Psoas muscle (tissue), 8 donors: Measurements from ENCODE around the gene NSUN2. TPM values are rescaled to one million over a fixed set of nuclear protein-coding genes. Genes with fewer than 3 reads are reported as not detected.

ENCODE experiments used
- ATAC-seq, 4 donors: fragments of 200-7000 bp; cut with Tn5 transposase; one replicate each; pipeline ENCODE4 v1.9.1; 2020; ENCODE audit warnings: moderate library complexity in 3 of 4, mild to moderate bottlenecking in 2 of 4
- DNase-seq, 2 donors: peaks; one replicate each; pipeline ENCODE4 v3.0.0-alpha.2; 2020
- H3K27ac ChIP-seq: fragments of 200-600 bp; one replicate; pipeline ENCODE4 v1.8.0; 2022
- H3K27me3 ChIP-seq, 3 donors: fragments of 200-600 bp in 1 of 3; one replicate each; pipeline versions ENCODE4 v1.6.1 to v1.8.0; 2013 to 2022; ENCODE audit warnings: low read length in 2 of 3, mild to moderate bottlenecking in 2 of 3, moderate library complexity in 1 of 3; ENCODE audit not compliant: insufficient read depth in 3 of 3
- H3K36me3 ChIP-seq, 2 donors: fragments of 200-600 bp in 1 of 2; one replicate each; pipeline versions ENCODE4 v1.6.1 to v1.8.0; 2013 to 2022; ENCODE audit warnings: low read depth in 1 of 2, mild to moderate bottlenecking in 1 of 2, moderate library complexity in 1 of 2; ENCODE audit not compliant: insufficient read depth in 1 of 2
- H3K4me1 ChIP-seq: fragments of 200-600 bp; one replicate; pipeline ENCODE4 v1.8.0; 2022
- H3K4me3 ChIP-seq: fragments of 200-600 bp; one replicate; pipeline ENCODE4 v1.8.0; 2022; ENCODE audit warnings: mild to moderate bottlenecking
- H3K9me3 ChIP-seq: fragments of 200-600 bp; one replicate; pipeline ENCODE4 v1.8.0; 2022
- WGBS, 3 donors: extraction: QIAGEN DNeasy Blood & Tissue Kit; methylation state at CpG; one replicate each; pipeline versions ENCODE4 v1.1.6 to v1.1.7; 2013; 5-methylcytosine and 5-hydroxymethylcytosine counted together
- intact Hi-C, 2 donors: fragments of 100-400 bp; cut with DNase I; formaldehyde crosslinking; loops; one replicate each; pipeline versions ENCODE4 v1.11.0 to v1.14.2; 2022
- long read RNA-seq, 2 donors: library from polyadenylated mRNA; unstranded; transcript quantifications; one replicate each; pipeline ENCODE4 v2.0.0, GENCODE V29; 2021
- polyA plus RNA-seq, 3 donors: library from polyadenylated mRNA; stranded (reverse); fragments of 200-250 nt; gene quantifications; one replicate each; pipeline ENCODE4 v1.2.3, GENCODE V29; 2013
- total RNA-seq, 4 donors: library from RNA; stranded (reverse); fragmentation: NEBNext Ultra II Directional in 2 of 4; extraction: Animal tissue kit (Norgen Biotek cat#: 25700) in 2 of 4; gene quantifications; one replicate each; pipeline versions ENCODE4 v1.2.1 to v1.2.4, GENCODE V29; 2021 to 2023
- TF ChIP-seq, protein P1 (sequence below): fragments of 200-600 bp; IDR thresholded peaks from one replicate; pipeline ENCODE4 v1.8.0; 2022; ENCODE audit warnings: antibody characterized with exemption
- donor health status: healthy with polysubstance abuse.
- donor health status: DM: no; HTN: no; CAD: no; lungs with moderate emphysema.
- donor health status: Bipolar disorder and iron deficiency.
- donor health status: healthy.
- donor health status: DM: yes; HTN: yes; CAD: no.
- donor health status: DM: no; HTN: no; CAD: no.
- donor health status: DM: no; HTN: no; CAD: no.
- donor health status: DM: yes; HTN: yes; CAD: no.

NSUN2 gene
- 10 to 100 TPM; 30.6 to 53.9 (median 50.6) TPM for total RNA-seq
- 10 to 100 TPM; 36.4 to 80.9 (median 56.2) TPM for polyA plus RNA-seq
- long read RNA-seq, donor 1, transcript NSUN2-201 (19 exons, 3,303 nt): major isoform, 71 of 83 reads
- long read RNA-seq, donor 1, partial matches to known transcripts: 1 of 83 reads
- long read RNA-seq, donor 1, other reads (novel, unspliced or antisense): 6 of 83 reads
- long read RNA-seq, donor 2, transcript NSUN2-206 (18 exons, 2,619 nt): minor isoform, 5 of 138 reads
- long read RNA-seq, donor 2, transcript NSUN2-201 (19 exons, 3,303 nt): major isoform, 104 of 138 reads
- long read RNA-seq, donor 2, partial matches to known transcripts: 6 of 138 reads
- long read RNA-seq, donor 2, other reads (novel, unspliced or antisense): 22 of 138 reads

- peak; percentile 90 to 95 for DNase-seq
- Histone ChIP-seq H3K4me1 (peaks cover 17% of the 10 kb centered on the region), H3K36me3 (peaks cover 3 to 40% of the 10 kb centered on the region in 2 donors), H3K27ac (peak within 1 kb of the TSS; percentile 98), H3K27me3 (no peaks in the 10 kb centered on the region), H3K9me3 (no peaks in the 10 kb centered on the region), H3K4me3 (peak within 1 kb of the TSS; percentile 79)
- ATAC-seq: peak; percentile 97 to 98 (median 97)
- WGBS, 3 donors: 0 to 1% (median 0%) methylated on average over 50 to 66 of the region's 66 CpGs
- intact Hi-C loops: loop anchor here (2.0 to 10.0 kb wide), 5 partner anchors 79 to 202 kb away; partner anchors contain the start of gene TENT4A (in 2 of the 2)
- TF ChIP-seq, protein P1, sequence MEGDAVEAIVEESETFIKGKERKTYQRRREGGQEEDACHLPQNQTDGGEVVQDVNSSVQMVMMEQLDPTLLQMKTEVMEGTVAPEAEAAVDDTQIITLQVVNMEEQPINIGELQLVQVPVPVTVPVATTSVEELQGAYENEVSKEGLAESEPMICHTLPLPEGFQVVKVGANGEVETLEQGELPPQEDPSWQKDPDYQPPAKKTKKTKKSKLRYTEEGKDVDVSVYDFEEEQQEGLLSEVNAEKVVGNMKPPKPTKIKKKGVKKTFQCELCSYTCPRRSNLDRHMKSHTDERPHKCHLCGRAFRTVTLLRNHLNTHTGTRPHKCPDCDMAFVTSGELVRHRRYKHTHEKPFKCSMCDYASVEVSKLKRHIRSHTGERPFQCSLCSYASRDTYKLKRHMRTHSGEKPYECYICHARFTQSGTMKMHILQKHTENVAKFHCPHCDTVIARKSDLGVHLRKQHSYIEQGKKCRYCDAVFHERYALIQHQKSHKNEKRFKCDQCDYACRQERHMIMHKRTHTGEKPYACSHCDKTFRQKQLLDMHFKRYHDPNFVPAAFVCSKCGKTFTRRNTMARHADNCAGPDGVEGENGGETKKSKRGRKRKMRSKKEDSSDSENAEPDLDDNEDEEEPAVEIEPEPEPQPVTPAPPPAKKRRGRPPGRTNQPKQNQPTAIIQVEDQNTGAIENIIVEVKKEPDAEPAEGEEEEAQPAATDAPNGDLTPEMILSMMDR: no peak
Measured at GRCh38 chr5:6632888-6633468, at the start of gene NSUN2, which contains the start of gene SRD5A1. TSS of gene NSUN2 (minus strand) at chr5:6633044. CDS start at chr5:6632979, 65 bp downstream. TSS of gene SRD5A1 (plus strand) at chr5:6633440. CDS start at chr5:6633577, 137 bp downstream.

DNA sequence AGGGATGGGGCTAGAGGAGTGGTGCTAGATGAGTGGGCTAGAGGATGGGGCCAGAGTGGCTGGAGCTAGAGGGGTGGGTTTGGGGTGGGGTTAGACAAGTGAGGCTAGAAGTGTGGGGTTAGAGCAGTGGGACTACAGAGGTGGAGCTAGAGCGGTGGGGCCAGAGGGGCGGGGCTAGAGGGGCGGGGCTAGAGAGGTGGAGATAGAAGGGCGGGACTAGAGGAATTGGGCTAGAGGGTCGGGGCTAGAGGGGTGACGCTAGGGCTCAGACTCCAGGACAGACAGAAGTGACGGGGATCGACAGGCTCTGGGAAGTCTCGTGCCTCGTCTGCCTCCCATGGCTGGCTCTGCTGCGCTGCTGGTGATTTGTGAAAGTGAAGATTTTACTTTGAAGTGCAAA, 49.4 kb upstream of the NSUN2 start:
- no peaks in the 10 kb centered on the region for H3K4me1 ChIP-seq
- intact Hi-C loops: no loop called here
- DNase-seq (no peak), ATAC-seq (no peak)
- H3K36me3 ChIP-seq: no peaks in the 10 kb centered on the region
- TF ChIP-seq, protein P1: no peak
- WGBS, 3 donors: 38 to 61% (median 51%) methylated on average over 11 of the region's 11 CpGs
- peaks cover 0 to 1% (median 0%) of the 10 kb centered on the region in 3 donors for H3K27me3 ChIP-seq
- H3K9me3 ChIP-seq: no peaks in the 10 kb centered on the region
- H3K27ac ChIP-seq: no peak overlapping the region
- H3K4me3 ChIP-seq: no peak overlapping the region

DNA sequence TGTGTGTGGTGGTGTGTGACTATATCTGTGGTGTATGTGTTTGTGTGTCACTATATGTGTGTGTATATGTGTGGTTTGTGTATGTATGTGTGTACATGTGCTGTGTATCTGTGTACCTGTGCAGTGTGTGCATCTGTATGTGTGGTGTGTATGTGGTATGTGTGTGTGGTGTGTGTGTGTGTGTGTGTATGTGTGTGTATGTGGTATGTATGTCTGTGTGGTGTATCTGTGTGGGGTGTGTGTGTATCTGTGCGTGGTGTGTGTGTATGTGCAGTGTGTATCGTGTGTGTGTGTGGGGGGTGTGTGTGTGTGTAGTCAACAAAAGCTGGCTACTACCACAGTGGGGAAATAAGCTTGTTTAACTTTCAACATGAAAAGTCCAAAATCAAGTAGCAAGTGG, 48.8 kb upstream of the NSUN2 start:
- no peak for DNase-seq
- Histone ChIP-seq H3K4me1 (no peaks in the 10 kb centered on the region), H3K27me3 (peaks cover 0 to 1% (median 0%) of the 10 kb centered on the region in 3 donors), H3K4me3 (no peak overlapping the region), H3K36me3 (no peaks in the 10 kb centered on the region), H3K9me3 (no peaks in the 10 kb centered on the region), H3K27ac (no peak overlapping the region)
- WGBS, 3 donors: 40 to 88% (median 47%) methylated on average over 2 of the region's 2 CpGs
- intact Hi-C loops: no loop called here
- TF ChIP-seq, protein P1: no peak
- no peak for ATAC-seq

- intact Hi-C loops: no loop called here
- TF ChIP-seq, protein P1: no peak
- no peak for ATAC-seq
Measured at GRCh38 chr5:6680922-6681321, 48.1 kb upstream of the NSUN2 start.

More at GRCh38 chr5:6680922-6681321, 48.1 kb upstream of the NSUN2 start:
- Histone ChIP-seq H3K36me3 (no peaks in the 10 kb centered on the region), H3K27me3 (peaks cover 0 to 1% (median 0%) of the 10 kb centered on the region in 3 donors), H3K4me1 (no peaks in the 10 kb centered on the region), H3K4me3 (no peak overlapping the region), H3K27ac (no peak overlapping the region), H3K9me3 (no peaks in the 10 kb centered on the region)
- DNase-seq: no peak
- whole genome bisulfite sequencing, 3 donors: 62 to 70% (median 66%) methylated on average over 6 of the region's 6 CpGs
